IMR-90 (cell line): ENCODE results near the gene ARNT2. TPM values are rescaled to one million over a fixed set of nuclear protein-coding genes. Genes with fewer than 3 reads are reported as not detected.

Experiments
- ATAC-seq: fragments of 200-7000 bp; cut with Tn5 transposase; 2 replicates; pipeline ENCODE4 v1.9.1; 2020; ENCODE audit warnings: low read depth, mild to moderate bottlenecking, moderate library complexity
- BruUV-seq: library from RNA; stranded (reverse); fragments of 400-500 nt; replicated peaks from 2 replicates; lab custom pipeline; 2021; lab: Mats Ljungman, UMichigan
- CTCF ChIA-PET: fragments of 300-600 bp; formaldehyde crosslinking; extraction: SDS; loops from one replicate; lab custom pipeline; 2021; ENCODE audit warnings: antibody characterized with exemption; lab: Yijun Ruan, JAX
- POLR2A ChIA-PET: fragments of 300-600 bp; sonication (Branson Sonifier 250); formaldehyde crosslinking; loops from one replicate; lab custom pipeline; 2022; ENCODE audit warnings: antibody characterized with exemption; ENCODE audit not compliant: unreplicated experiment; lab: Charles Lee
- DNase-seq: peaks from one replicate; pipeline ENCODE4 v3.0.0; 2013
- H2AFZ ChIP-seq: replicated peaks from 2 replicates; pipeline ENCODE3; 2013; ENCODE audit warnings: low read length, mild to moderate bottlenecking; ENCODE audit not compliant: poor library complexity
- H2AK5ac ChIP-seq: 2 replicates; pipeline ENCODE4 v1.6.1; 2013; ENCODE audit warnings: low read depth, low read length, inconsistent platforms
- H2AK9ac ChIP-seq: replicated peaks from 2 replicates; pipeline ENCODE3; 2013; ENCODE audit warnings: mild to moderate bottlenecking, low read depth, low read length, moderate library complexity; ENCODE audit not compliant: poor library complexity
- H2BK120ac ChIP-seq: 2 replicates; pipeline ENCODE4 v1.6.1; 2013; ENCODE audit warnings: low read depth, low read length, inconsistent platforms
- H2BK15ac ChIP-seq: 3 replicates; pipeline ENCODE4 v1.6.1; 2013; ENCODE audit warnings: low read depth, low read length, inconsistent platforms
- H2BK20ac ChIP-seq: 2 replicates; pipeline ENCODE4 v1.6.1; 2013; ENCODE audit warnings: low read depth, mild to moderate bottlenecking, inconsistent platforms, low read length, moderate library complexity
- H2BK5ac ChIP-seq: 2 replicates; pipeline ENCODE4 v1.6.1; 2013; ENCODE audit warnings: mild to moderate bottlenecking, low read depth, low read length, inconsistent platforms; ENCODE audit not compliant: poor library complexity, severe bottlenecking
- H3K14ac ChIP-seq: replicated peaks from 2 replicates; pipeline ENCODE4 v1.6.1; 2013; ENCODE audit warnings: low read depth, low read length, inconsistent platforms
- H3K18ac ChIP-seq: 2 replicates; pipeline ENCODE4 v1.6.1; 2013; ENCODE audit warnings: low read depth, low read length, control low read depth
- H3K23ac ChIP-seq: 2 replicates; pipeline ENCODE4 v1.6.1; 2013; ENCODE audit warnings: low read depth, low read length, inconsistent platforms
- H3K27ac ChIP-seq: 2 replicates; pipeline ENCODE4 v1.5.1; 2013; ENCODE audit warnings: mild to moderate bottlenecking, control low read depth, low read length; ENCODE audit not compliant: insufficient read depth
- H3K27me3 ChIP-seq: 2 replicates; pipeline ENCODE4 v1.6.1; 2013; ENCODE audit warnings: low read length; ENCODE audit not compliant: control insufficient read depth, insufficient read depth
- H3K36me3 ChIP-seq: 2 replicates; pipeline ENCODE4 v1.6.1; 2013; ENCODE audit warnings: low read length, mixed read lengths; ENCODE audit not compliant: control insufficient read depth, insufficient read depth
- H3K4ac ChIP-seq: 2 replicates; pipeline ENCODE4 v1.6.1; 2013; ENCODE audit warnings: low read depth, low read length, inconsistent platforms
- H3K4me1 ChIP-seq: 2 replicates; pipeline ENCODE4 v1.6.1; 2013; ENCODE audit warnings: low read length, mixed read lengths; ENCODE audit not compliant: control insufficient read depth, insufficient read depth
- H3K4me2 ChIP-seq: 2 replicates; pipeline ENCODE4 v1.6.1; 2013; ENCODE audit warnings: low read depth, mild to moderate bottlenecking, control low read depth, low read length, moderate library complexity
- H3K4me3 ChIP-seq: 2 replicates; pipeline ENCODE4 v1.5.1; 2013; ENCODE audit warnings: low read depth, mild to moderate bottlenecking, control low read depth, low read length, moderate library complexity; ENCODE audit not compliant: insufficient read depth
- H3K56ac ChIP-seq: 2 replicates; pipeline ENCODE4 v1.6.1; 2013; ENCODE audit warnings: low read length, inconsistent platforms; ENCODE audit not compliant: insufficient read depth; ENCODE audit errors: extremely low read depth
- H3K79me1 ChIP-seq, 2 experiments: 2 replicates each; pipeline ENCODE4 v1.6.1; 2013; ENCODE audit warnings: low read length in 2 of 2, inconsistent platforms in 1 of 2, low read depth in 1 of 2
- H3K9ac ChIP-seq: 2 replicates; pipeline ENCODE4 v1.6.1; 2013; ENCODE audit warnings: low read depth, low read length, control low read depth
- H3K9me1 ChIP-seq: 2 replicates; pipeline ENCODE4 v1.6.1; 2013; ENCODE audit warnings: low read length, inconsistent platforms; ENCODE audit not compliant: insufficient read depth
- H3K9me3 ChIP-seq: 2 replicates; pipeline ENCODE4 v1.6.1; 2013; ENCODE audit warnings: low read length; ENCODE audit not compliant: control insufficient read depth, insufficient read depth
- H4K20me1 ChIP-seq: 2 replicates; pipeline ENCODE4 v1.6.1; 2013; ENCODE audit warnings: low read length, inconsistent platforms; ENCODE audit not compliant: insufficient read depth
- H4K5ac ChIP-seq: 2 replicates; pipeline ENCODE4 v1.6.1; 2013; ENCODE audit warnings: mild to moderate bottlenecking, low read depth, low read length, control low read depth
- H4K8ac ChIP-seq, 2 experiments: 2 replicates each; pipeline ENCODE4 v1.6.1; 2013; ENCODE audit warnings: low read depth in 2 of 2, low read length in 2 of 2, control low read depth in 1 of 2, inconsistent platforms in 1 of 2
- H4K91ac ChIP-seq: 2 replicates; pipeline ENCODE4 v1.6.1; 2013; ENCODE audit warnings: low read depth, low read length, inconsistent platforms; ENCODE audit not compliant: insufficient read depth
- BHLHE40 ChIP-seq: fragments of 150-350 bp; IDR thresholded peaks from 2 replicates; pipeline ENCODE4 v1.6.1; 2016; ENCODE audit warnings: mild to moderate bottlenecking, low read depth, low read length
- CEBPB ChIP-seq: IDR thresholded peaks from 2 replicates; pipeline ENCODE4 v1.6.1; 2012; ENCODE audit warnings: low read depth, low read length, improper control_type of control experiment
- FOS ChIP-seq: fragments of 150-350 bp; IDR thresholded peaks from 2 replicates; pipeline ENCODE4 v1.6.1; 2016; ENCODE audit warnings: low read depth, low read length
- MAFK ChIP-seq: IDR thresholded peaks from 2 replicates; pipeline ENCODE4 v1.6.1; 2012; ENCODE audit warnings: low read depth, low read length, improper control_type of control experiment
- MAZ ChIP-seq: IDR thresholded peaks from 2 replicates; pipeline ENCODE4 v1.6.1; 2012; ENCODE audit warnings: low read depth, mild to moderate bottlenecking, low read length, improper control_type of control experiment, moderate library complexity, borderline replicate concordance
- MXI1 ChIP-seq: IDR thresholded peaks from 2 replicates; pipeline ENCODE4 v1.6.1; 2012; ENCODE audit warnings: low read depth, mild to moderate bottlenecking, low read length, moderate library complexity, borderline replicate concordance
- NFE2L2 ChIP-seq: fragments of 150-350 bp; IDR thresholded peaks from 2 replicates; pipeline ENCODE4 v1.6.1; 2016; ENCODE audit warnings: low read depth, mild to moderate bottlenecking, low read length
- POLR2A ChIP-seq: IDR thresholded peaks from 2 replicates; pipeline ENCODE4 v1.6.1; 2012; ENCODE audit warnings: mild to moderate bottlenecking, low read depth, low read length
- RCOR1 ChIP-seq: IDR thresholded peaks from 2 replicates; pipeline ENCODE4 v1.6.1; 2012; ENCODE audit warnings: mild to moderate bottlenecking, low read length, improper control_type of control experiment; ENCODE audit not compliant: insufficient replicate concordance
- RFX5 ChIP-seq: IDR thresholded peaks from 2 replicates; pipeline ENCODE4 v1.8.0; 2012; ENCODE audit warnings: low read depth, mild to moderate bottlenecking, low read length, moderate library complexity
- WGBS, 2 experiments: methylation state at CpG; one replicate each; pipeline versions ENCODE4 v1.1.5 to v1.1.7; 2013; ENCODE audit warnings: missing lambda C conversion rate in 2 of 2; ENCODE audit not compliant: insufficient read length in 1 of 2; ENCODE audit errors: extremely low coverage in 2 of 2; 5-methylcytosine and 5-hydroxymethylcytosine counted together
- dilution Hi-C: fragments of 300-500 bp; cut with HindIII; formaldehyde crosslinking; loops from one replicate; pipeline ENCODE4 v1.14.3; 2018; ENCODE audit warnings: low sequenced_read_pairs; ENCODE audit not compliant: unreplicated experiment
- in situ Hi-C: fragments of 300-500 bp; cut with MboI; formaldehyde crosslinking; loops from 3 replicates; pipeline ENCODE4 v1.14.3; 2019; ENCODE audit warnings: low sequenced_read_pairs, inconsistent platforms, mixed read lengths
- intact Hi-C: fragments of 100-400 bp; cut with micrococcal nuclease; formaldehyde crosslinking; loops from 2 replicates; pipeline ENCODE4 v1.10.0; 2022
- polyA plus RNA-seq, 3 experiments: library from polyadenylated mRNA; depleted of rRNA; stranded (reverse); fragments of >200 nt; gene quantifications; 2 replicates each; pipeline ENCODE4 v1.2.3, GENCODE V29; 2012; ENCODE audit warnings: low replicate concordance in 1 of 3
- total RNA-seq: library from RNA; depleted of rRNA; stranded (reverse); fragments of >200 nt; gene quantifications from 2 replicates; pipeline ENCODE4 v1.2.3, GENCODE V29; 2012
- TF ChIP-seq, protein P1 (sequence below): fragments of 150-350 bp; IDR thresholded peaks from 2 replicates; pipeline ENCODE4 v1.6.1; 2016; ENCODE audit warnings: low read depth, mild to moderate bottlenecking, low read length, moderate library complexity, borderline replicate concordance
- TF ChIP-seq, protein P2 (sequence below): fragments of 150-350 bp; IDR thresholded peaks from 2 replicates; pipeline ENCODE4 v1.6.1; 2017; ENCODE audit warnings: mild to moderate bottlenecking, antibody characterized with exemption, low read length, low read depth
- TF ChIP-seq, protein P3 (sequence below): conservative IDR thresholded peaks from 2 replicates; pipeline ENCODE4 v1.5.1; 2012; ENCODE audit warnings: mild to moderate bottlenecking, low read depth, low read length, improper control_type of control experiment

ARNT2 gene
- total and polyA plus RNA-seq, 2 of the 4 experiments (the other 2 are of a cell fraction) = 18.2 to 19.0 TPM

DNA sequence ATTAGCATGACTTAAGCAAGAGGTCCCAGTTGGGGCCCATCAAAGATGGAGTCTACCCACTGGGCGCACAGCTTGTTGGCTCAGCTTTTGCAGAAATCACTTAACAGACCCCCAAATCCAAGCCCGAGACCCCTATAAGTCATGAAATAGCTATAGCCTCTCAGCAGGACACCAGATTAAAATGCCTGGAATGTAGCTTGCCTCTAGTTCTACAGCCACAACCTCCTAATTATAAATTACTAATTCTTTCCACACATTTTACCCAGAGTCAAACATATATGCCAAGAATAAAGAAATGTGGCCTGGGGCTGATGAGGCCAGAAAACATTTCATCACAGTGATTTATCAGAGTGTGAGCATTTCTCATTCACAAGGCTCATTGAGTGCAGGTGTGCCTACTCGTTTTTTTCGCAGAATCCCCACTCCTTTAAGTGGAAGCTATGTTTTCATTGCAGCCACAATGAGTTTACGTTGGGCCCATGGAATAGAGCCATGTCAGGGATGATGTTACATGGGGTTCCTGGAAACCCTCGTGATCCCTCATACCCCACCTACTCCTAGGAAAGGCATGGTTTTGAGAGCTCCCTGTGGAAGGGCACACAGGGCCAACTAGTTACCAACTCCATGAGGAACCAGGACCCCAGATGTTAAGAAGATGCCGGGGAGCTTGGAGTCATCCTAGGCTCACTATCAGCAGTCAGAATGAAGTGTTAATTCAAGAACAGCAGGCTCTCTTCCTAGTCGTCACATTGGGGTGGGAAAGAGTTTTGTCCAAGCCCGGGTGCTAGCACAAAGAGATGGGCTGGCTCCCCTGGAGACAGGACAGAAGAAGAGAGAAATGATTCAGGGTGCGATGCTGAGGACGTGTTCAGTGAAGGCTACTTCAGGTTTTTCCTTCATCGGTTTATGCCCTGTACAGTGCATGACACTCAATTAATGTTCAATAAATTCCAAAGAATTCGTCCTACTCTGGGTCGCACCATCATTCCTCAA, 200.7 kb downstream of the ARNT2 start:
- Histone ChIP-seq H3K9me1 (no peaks in the 10 kb centered on the region), H4K91ac (peak overlapping the region; percentile 28; the same call in 1 of the 2 replicates), H3K4me3 (no peak overlapping the region), H3K27ac (no peak overlapping the region), H3K36me3 (no peaks in the 10 kb centered on the region), H2AK9ac (no peak overlapping the region), H3K56ac (no peak overlapping the region), H4K5ac (no peak overlapping the region), H3K18ac (peak overlapping the region; percentile 17), H3K4me2 (no peak overlapping the region), H3K4ac (no peak overlapping the region), H3K14ac (peak overlapping the region; percentile 52; the same call in 1 of the 2 replicates), H4K20me1 (no peaks in the 10 kb centered on the region), H3K79me1 (no peaks in the 10 kb centered on the region), H2BK15ac (peak overlapping the region; percentile 37; the same call in 1 of the 3 replicates), H2BK20ac (no peak overlapping the region; the same call in 1 of the 2 replicates), H3K27me3 (no peaks in the 10 kb centered on the region), H3K9me3 (peaks cover 4% of the 10 kb centered on the region), H2BK5ac (no peak overlapping the region), H2BK120ac (0 out of 2 replicates have a peak overlapping the region, but pooled peaks have one; percentile 8), H4K8ac (no peak overlapping the region), H3K23ac (no peak overlapping the region; the same call in 1 of the 2 replicates), H3K4me1 (peaks cover 13% of the 10 kb centered on the region; the same call in 1 of the 2 replicates), H3K9ac (no peak overlapping the region), H2AK5ac (peak overlapping the region; percentile 65; the same call in 1 of the 2 replicates), H2AFZ (no peak overlapping the region)
- intact Hi-C loops = no loop called here
- in situ Hi-C loops = no loop called here
- ChIA-PET CTCF (interaction anchor here (1.7 kb wide), 1 partner anchor 9 kb away, joined by 3 read pairs; no protein-coding TSS in a partner anchor), POLR2A (no interaction called here)
- 42% methylated on average over 4 of the region's 14 CpGs; no CpG with 5 or more reads in 1 of the 2 experiments for WGBS, 2 experiments
- no TSS peak for BruUV-seq
- no peak for ATAC-seq
- DNase-seq = no peak
- dilution Hi-C loops = no loop called here
- TF ChIP-seq BHLHE40 (no peak), FOS (no peak), POLR2A (no peak), MAZ (no peak), CEBPB (no peak), RCOR1 (no peak), NFE2L2 (no peak), RFX5 (no peak), MAFK (no peak), MXI1 (no peak)
- TF ChIP-seq, protein P1, sequence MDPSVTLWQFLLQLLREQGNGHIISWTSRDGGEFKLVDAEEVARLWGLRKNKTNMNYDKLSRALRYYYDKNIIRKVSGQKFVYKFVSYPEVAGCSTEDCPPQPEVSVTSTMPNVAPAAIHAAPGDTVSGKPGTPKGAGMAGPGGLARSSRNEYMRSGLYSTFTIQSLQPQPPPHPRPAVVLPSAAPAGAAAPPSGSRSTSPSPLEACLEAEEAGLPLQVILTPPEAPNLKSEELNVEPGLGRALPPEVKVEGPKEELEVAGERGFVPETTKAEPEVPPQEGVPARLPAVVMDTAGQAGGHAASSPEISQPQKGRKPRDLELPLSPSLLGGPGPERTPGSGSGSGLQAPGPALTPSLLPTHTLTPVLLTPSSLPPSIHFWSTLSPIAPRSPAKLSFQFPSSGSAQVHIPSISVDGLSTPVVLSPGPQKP = no peak
- TF ChIP-seq, protein P2, sequence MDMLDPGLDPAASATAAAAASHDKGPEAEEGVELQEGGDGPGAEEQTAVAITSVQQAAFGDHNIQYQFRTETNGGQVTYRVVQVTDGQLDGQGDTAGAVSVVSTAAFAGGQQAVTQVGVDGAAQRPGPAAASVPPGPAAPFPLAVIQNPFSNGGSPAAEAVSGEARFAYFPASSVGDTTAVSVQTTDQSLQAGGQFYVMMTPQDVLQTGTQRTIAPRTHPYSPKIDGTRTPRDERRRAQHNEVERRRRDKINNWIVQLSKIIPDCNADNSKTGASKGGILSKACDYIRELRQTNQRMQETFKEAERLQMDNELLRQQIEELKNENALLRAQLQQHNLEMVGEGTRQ = no peak
- TF ChIP-seq, protein P3, sequence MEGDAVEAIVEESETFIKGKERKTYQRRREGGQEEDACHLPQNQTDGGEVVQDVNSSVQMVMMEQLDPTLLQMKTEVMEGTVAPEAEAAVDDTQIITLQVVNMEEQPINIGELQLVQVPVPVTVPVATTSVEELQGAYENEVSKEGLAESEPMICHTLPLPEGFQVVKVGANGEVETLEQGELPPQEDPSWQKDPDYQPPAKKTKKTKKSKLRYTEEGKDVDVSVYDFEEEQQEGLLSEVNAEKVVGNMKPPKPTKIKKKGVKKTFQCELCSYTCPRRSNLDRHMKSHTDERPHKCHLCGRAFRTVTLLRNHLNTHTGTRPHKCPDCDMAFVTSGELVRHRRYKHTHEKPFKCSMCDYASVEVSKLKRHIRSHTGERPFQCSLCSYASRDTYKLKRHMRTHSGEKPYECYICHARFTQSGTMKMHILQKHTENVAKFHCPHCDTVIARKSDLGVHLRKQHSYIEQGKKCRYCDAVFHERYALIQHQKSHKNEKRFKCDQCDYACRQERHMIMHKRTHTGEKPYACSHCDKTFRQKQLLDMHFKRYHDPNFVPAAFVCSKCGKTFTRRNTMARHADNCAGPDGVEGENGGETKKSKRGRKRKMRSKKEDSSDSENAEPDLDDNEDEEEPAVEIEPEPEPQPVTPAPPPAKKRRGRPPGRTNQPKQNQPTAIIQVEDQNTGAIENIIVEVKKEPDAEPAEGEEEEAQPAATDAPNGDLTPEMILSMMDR = no peak
